Measurements from ENCODE around the gene UBAP1L. TPM values are rescaled to one million over a fixed set of nuclear protein-coding genes. Genes with fewer than 3 reads are reported as not detected.
A peak's percentile ranks its signal among the peaks of the same experiment; 100 is the strongest.

UBAP1L gene
- total RNA-seq, 1 donor = 3.3 TPM

GRCh38 chr15:65069179-65069578, 45.8 kb downstream of the UBAP1L start:
- Histone ChIP-seq H2AFZ (ENCODE audit: low read length) (no peak overlapping the region), H3K79me2 (ENCODE audit: insufficient read depth, low read length) (no peaks in the 10 kb centered on the region), H3K4me2 (ENCODE audit: insufficient read depth, low read length) (no peak overlapping the region), H3K4me1 (ENCODE audit: insufficient read depth, low read length) (peaks cover 25% of the 10 kb centered on the region), H4K20me1 (ENCODE audit: insufficient read depth, low read length) (no peaks in the 10 kb centered on the region), H3K9me3 (ENCODE audit: low read depth, low read length) (no peaks in the 10 kb centered on the region), H3K36me3 (ENCODE audit: insufficient read depth, low read length) (no peaks in the 10 kb centered on the region), H3K4me3 (ENCODE audit: insufficient read depth, low read length) (no peak overlapping the region), H3K27ac (ENCODE audit: low read depth, low read length) (no peak overlapping the region), H3K27me3 (ENCODE audit: insufficient read depth, low read length) (peaks cover 36% of the 10 kb centered on the region)
- peak; percentile 96 for DNase-seq (ENCODE audit: insufficient read length, low spot score, missing footprints)
- TF ChIP-seq CTCF (IDR thresholded peaks at IDR 0.05; ENCODE audit: extremely low read depth, low read depth, low read length) = no peak

DNA sequence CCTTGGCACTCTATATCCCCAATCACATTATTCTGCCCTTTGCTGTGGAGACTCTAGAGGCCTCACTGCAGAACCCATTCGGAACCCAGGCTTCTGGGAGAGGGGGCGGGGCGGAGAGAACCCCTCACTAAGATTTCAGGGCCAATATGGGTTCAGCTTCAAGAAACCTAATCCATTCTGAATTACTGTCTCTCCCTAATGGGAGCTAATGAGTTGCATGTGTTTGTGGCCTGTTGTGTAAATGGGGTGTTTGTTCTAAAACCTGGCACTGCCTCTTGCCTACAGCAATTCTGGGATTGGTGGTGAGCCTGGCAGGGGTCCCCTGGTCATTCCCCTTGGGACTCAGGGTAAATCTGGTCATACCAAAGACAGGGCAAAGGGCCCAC, 46.6 kb downstream of the UBAP1L start:
- Histone ChIP-seq H3K4me1 (ENCODE audit: insufficient read depth, low read length) (peaks cover 25% of the 10 kb centered on the region), H3K4me3 (ENCODE audit: insufficient read depth, low read length) (no peak overlapping the region)

GRCh38 chr15:65067645-65068402, 47.2 kb downstream of the UBAP1L start, which contains the start of gene RASL12:
RASL12 (minus strand) TSS chr15:65067991; CDS start chr15:65067835, 156 bp downstream.
- Histone ChIP-seq H3K4me2 (ENCODE audit: insufficient read depth, low read length) (no peak within 1 kb of the TSS), H3K4me1 (ENCODE audit: insufficient read depth, low read length) (peaks cover 25% of the 10 kb centered on the region), H2AFZ (ENCODE audit: low read length) (no peak within 1 kb of the TSS), H3K36me3 (ENCODE audit: insufficient read depth, low read length) (no peaks in the 10 kb centered on the region), H3K79me2 (ENCODE audit: insufficient read depth, low read length) (no peaks in the 10 kb centered on the region), H3K27ac (ENCODE audit: low read depth, low read length) (no peak within 1 kb of the TSS), H3K27me3 (ENCODE audit: insufficient read depth, low read length) (peaks cover 42% of the 10 kb centered on the region), H3K9me3 (ENCODE audit: low read depth, low read length) (no peaks in the 10 kb centered on the region), H3K4me3 (ENCODE audit: insufficient read depth, low read length) (peak within 1 kb of the TSS; percentile 22), H4K20me1 (ENCODE audit: insufficient read depth, low read length) (no peaks in the 10 kb centered on the region)
- TF ChIP-seq CTCF (IDR thresholded peaks at IDR 0.05; ENCODE audit: extremely low read depth, low read depth, low read length) = no peak
- DNase-seq (ENCODE audit: insufficient read length, low spot score, missing footprints) = no peak

More for the DNA sequence above, 46.6 kb downstream of the UBAP1L start:
- H3K36me3 ChIP-seq (ENCODE audit: insufficient read depth, low read length) = no peaks in the 10 kb centered on the region
- H3K4me2 ChIP-seq (ENCODE audit: insufficient read depth, low read length) = no peak overlapping the region
- H4K20me1 ChIP-seq (ENCODE audit: insufficient read depth, low read length) = no peaks in the 10 kb centered on the region
- peak; percentile 64 for DNase-seq (ENCODE audit: insufficient read length, low spot score, missing footprints)
- peaks cover 42% of the 10 kb centered on the region for H3K27me3 ChIP-seq (ENCODE audit: insufficient read depth, low read length)
- H2AFZ ChIP-seq (ENCODE audit: low read length) = no peak overlapping the region
- no peaks in the 10 kb centered on the region for H3K9me3 ChIP-seq (ENCODE audit: low read depth, low read length)
- H3K79me2 ChIP-seq (ENCODE audit: insufficient read depth, low read length) = no peaks in the 10 kb centered on the region
- TF ChIP-seq CTCF (IDR thresholded peaks at IDR 0.05; ENCODE audit: extremely low read depth, low read depth, low read length) = no peak
- H3K27ac ChIP-seq (ENCODE audit: low read depth, low read length) = no peak overlapping the region

DNA sequence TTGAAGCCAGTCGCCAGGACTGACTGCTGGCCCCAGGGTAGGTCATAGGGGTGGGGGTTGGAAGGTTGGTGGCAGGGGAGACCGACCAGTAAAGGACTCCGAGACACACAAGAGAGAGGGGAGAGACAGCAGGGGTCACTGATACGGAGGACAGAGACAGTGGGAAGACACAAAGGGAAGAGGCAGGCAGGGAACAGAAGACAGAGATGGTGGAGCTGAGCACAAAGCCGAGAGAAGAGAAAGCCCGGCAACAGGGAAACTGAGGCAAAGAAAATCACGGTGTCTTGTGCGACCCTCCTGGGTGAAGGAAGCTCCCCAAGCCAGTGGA, 47.7 kb downstream of the UBAP1L start:
- Histone ChIP-seq H3K36me3 (ENCODE audit: insufficient read depth, low read length) (no peaks in the 10 kb centered on the region), H3K4me1 (ENCODE audit: insufficient read depth, low read length) (peaks cover 22% of the 10 kb centered on the region), H3K4me2 (ENCODE audit: insufficient read depth, low read length) (no peak overlapping the region), H3K9me3 (ENCODE audit: low read depth, low read length) (no peaks in the 10 kb centered on the region), H3K79me2 (ENCODE audit: insufficient read depth, low read length) (no peaks in the 10 kb centered on the region), H3K27ac (ENCODE audit: low read depth, low read length) (no peak overlapping the region), H2AFZ (ENCODE audit: low read length) (no peak overlapping the region), H3K4me3 (ENCODE audit: insufficient read depth, low read length) (no peak overlapping the region), H3K27me3 (ENCODE audit: insufficient read depth, low read length) (peaks cover 46% of the 10 kb centered on the region), H4K20me1 (ENCODE audit: insufficient read depth, low read length) (no peaks in the 10 kb centered on the region)
- no peak for DNase-seq (ENCODE audit: insufficient read length, low spot score, missing footprints)
- TF ChIP-seq CTCF (IDR thresholded peaks at IDR 0.05; ENCODE audit: extremely low read depth, low read depth, low read length) = no peak

Measured in osteoblast (primary cell).